Measurements from ENCODE around the gene MED13L. TPM values are rescaled to one million over a fixed set of nuclear protein-coding genes. Genes with fewer than 3 reads are reported as not detected.

Gene MED13L
- total and polyA plus RNA-seq, 2 of the 8 experiments (the other 6 are each of a cell fraction or from before 2014, with no cell fraction given) = 15.9 to 51.7 TPM

DNA sequence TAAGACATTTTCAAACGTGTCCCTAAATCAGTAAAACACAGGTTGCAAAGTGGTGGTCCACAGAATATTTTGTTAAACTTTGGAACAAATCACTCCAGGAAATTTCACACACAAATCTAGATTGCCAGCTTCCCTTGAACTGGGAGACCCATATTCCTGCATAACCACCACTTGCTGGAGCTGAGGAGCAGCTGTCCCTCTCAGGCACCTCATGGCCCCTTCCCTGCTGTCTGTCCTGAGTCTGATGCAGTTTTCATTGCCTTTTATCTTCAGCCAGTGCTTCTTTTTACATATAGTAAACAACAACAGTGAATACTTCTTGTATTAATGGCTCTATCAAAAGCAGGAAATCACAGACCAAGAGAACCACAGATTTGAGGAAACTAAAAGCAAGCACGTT is 289.3 kb downstream of the MED13L start (continued):
- TF ChIP-seq BCL11A (IDR thresholded peaks at IDR 0.05; ENCODE audit: low read depth in 2 of 2, low read length in 2 of 2) (no peak), SRF (IDR thresholded peaks at IDR 0.05; ENCODE audit: low read depth, low read length) (no peak), MAFK (IDR thresholded peaks at IDR 0.05; ENCODE audit: low read depth, low read length) (no peak), EP300 (IDR thresholded peaks at IDR 0.05; ENCODE audit: borderline replicate concordance in 1 of 2, low read depth in 2 of 2, low read length in 2 of 2) (no peak), CEBPB (IDR thresholded peaks at IDR 0.05; ENCODE audit: low read depth, low read length) (no peak), BRCA1 (IDR thresholded peaks at IDR 0.05; ENCODE audit: low read depth, low read length) (no peak)
- TF ChIP-seq, protein P1, sequence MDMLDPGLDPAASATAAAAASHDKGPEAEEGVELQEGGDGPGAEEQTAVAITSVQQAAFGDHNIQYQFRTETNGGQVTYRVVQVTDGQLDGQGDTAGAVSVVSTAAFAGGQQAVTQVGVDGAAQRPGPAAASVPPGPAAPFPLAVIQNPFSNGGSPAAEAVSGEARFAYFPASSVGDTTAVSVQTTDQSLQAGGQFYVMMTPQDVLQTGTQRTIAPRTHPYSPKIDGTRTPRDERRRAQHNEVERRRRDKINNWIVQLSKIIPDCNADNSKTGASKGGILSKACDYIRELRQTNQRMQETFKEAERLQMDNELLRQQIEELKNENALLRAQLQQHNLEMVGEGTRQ (IDR thresholded peaks at IDR 0.05; ENCODE audit: low read length) = no peak
